NK-92 treated with Interleukin-12 subunit alpha and Interleukin-12 subunit beta, amount 100 ng/mL, for 24 hours (cell line): ENCODE data around the gene ANAPC2.

Experiments used
- DNase-seq: peaks from one replicate; lab custom pipeline; 2025; lab: John Stamatoyannopoulos, UW

Gene ANAPC2

DNA sequence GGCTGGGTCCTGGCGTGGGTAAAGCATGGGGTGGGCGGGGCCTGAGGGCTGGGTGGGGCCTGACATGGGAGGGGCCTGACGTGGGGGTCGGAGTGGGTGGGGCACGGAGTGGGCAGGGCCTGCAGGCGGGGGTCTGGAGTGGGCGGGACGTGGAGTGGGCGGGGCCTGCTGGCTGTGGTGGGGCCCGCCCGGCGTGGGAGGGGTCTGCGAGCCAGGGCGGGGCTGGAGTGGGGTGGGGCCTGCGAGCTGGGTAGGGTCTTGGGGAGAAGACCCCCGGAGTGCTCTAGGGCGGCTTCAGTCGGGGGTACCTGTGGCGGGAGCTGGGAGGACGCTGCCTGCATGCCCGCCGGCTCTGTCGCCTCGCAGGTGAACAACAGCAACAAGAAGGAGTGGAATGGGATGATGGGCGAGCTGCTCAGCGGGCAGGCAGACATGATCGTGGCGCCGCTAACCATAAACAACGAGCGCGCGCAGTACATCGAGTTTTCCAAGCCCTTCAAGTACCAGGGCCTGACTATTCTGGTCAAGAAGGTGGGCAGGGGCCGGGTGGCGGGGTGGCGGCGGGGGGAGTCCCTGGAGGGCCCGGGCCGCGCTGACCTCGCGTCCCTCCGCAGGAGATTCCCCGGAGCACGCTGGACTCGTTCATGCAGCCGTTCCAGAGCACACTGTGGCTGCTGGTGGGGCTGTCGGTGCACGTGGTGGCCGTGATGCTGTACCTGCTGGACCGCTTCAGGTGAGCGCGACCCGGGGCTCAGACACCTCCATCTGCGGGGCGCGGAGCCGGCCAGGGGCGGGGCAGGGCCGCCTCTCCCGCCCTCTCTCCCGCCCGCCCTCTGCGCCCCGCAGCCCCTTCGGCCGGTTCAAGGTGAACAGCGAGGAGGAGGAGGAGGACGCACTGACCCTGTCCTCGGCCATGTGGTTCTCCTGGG lies 26.5 kb downstream of the ANAPC2 start:
- no peak for DNase-seq

DNA sequence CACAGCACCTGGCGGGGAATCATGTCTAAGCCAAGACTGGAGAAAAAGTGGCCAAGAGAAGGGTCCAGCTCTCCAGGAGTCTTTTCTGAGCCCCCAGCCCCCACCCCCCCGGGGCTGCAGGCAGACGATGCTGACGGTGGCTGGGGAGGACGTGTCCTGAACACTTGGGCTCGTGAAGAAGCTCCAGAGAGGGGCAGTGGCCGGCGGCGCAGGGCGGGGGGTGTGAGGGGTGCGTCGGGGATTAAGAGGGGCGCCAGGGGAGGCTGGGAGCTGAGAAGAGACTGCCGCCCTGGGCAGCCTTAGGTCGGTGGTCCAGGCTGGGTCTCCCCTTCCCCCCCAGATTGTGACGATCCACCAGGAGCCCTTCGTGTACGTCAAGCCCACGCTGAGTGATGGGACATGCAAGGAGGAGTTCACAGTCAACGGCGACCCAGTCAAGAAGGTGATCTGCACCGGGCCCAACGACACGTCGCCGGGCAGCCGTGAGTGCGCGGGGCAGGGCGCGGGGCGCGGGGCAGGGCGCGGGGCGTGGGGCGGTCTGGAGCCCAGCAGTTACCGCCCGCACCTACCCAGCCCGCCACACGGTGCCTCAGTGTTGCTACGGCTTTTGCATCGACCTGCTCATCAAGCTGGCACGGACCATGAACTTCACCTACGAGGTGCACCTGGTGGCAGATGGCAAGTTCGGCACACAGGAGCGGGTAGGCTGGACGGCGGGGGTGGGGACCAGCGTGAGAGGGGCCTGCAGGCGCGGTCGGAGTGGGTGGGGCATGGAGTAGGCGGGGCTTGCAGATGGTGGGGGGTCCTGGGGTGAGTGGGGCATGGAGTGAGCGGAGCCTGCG lies 27.4 kb downstream of the ANAPC2 start:
- no peak for DNase-seq

GRCh38 chr9:137160054-137160425 lies 28.3 kb downstream of the ANAPC2 start:
- no peak for DNase-seq

DNA sequence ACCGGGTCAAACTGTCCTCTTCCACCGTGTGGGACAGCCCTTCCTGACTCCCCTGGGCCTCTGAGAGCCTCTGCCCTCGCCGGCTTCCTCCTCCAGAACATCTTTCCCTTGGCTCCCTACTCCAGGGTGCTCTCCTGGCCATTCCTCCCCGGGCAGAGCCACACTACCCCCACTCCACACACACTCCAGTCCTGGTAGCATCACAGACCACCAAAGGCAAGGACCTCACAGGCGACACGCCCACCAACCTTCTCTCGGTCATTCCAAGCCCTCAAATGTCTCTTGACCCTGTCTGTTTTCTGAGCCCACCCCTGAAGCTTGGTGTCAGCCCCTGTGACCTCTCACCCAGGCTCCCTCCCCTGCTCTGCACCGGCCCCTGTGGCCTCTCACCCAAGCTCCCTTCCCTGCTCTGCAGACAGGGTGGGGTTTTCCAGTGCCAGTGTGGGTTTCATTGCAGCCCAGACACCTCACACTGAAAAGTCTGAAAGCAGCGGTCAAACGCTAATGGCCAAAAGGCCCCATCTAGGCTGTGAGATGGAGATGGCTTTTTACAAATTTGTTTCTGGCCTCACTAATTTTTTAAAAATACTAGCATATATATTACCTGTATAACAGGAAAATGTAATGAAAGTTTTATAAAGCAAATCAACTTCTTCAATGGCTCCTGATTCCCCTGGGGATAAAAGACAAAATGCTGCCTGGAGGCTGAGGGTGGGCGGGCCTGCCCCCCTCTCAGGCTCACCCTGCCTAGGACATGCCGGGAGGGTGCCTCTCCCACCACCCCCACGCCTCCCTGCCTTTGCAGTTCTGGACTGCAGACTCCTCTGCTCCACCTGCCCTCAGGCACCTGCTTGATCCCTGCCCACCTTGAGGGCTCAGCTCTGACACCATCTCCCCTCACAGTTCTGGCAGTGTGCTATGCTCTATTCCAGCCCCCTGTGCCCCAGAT lies 29.0 kb downstream of the ANAPC2 start:
- DNase-seq: no peak

GRCh38 chr9:137158625-137159024 lies 29.7 kb downstream of the ANAPC2 start:
- no peak for DNase-seq

DNA sequence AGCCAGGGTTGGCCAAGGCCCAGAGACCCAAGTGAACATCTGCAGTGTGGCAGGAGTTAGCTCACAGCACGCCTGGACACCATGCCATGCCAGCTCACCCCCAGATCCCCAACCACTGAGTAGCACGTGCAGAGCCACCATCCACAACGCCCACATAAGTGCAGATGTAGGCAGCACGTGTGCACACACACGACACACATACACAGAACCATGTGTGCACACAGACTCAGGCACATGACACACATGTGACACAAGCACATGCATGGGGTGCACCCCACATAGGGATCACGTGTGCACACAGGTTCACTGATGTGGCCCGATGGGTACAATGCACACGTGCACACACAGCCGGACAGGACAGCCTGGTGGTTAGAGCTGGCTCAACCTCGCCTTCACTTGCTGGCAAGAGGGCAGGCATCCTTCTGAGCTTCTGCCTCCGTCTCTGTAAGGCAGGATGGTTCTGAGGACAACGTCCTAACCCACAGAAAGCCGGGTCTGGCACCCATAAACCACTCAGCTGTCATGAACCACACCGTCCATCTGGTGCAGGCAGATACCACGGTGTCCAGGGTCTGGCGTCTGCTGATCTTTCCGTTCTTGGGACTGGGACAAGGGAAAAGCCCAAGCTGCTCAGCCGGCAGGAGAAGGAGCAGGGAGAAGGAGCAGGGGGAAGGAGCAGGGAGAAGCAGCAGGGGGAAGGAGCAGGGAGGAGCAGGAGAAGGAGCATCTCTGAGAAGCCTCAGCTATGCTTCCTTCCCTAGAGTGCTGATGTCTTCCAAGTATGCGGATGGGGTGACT lies 30.5 kb downstream of the ANAPC2 start:
- no peak for DNase-seq

- no peak for DNase-seq
Measured at GRCh38 chr9:137156567-137157375, 31.6 kb downstream of the ANAPC2 start.

DNA sequence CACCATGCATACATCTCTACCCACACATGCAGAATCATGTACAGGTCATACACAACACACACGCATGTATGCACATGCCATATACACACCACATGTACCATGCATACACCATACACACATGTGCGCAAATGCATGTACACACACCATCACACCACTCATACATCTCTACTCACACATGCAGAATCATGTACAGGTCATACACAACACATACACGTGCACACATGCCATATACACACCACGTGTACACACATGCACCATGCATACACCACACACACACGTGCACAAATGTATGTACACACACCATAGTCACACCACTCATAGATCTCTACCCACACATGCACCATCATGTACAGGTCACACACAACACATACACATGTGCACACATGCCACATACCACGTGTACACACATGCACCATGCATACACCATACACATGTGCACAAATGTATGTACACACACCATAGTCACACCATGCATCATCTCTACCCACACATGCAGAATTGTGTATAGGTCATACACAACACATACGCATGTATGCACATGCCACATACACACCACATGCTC lies 35.4 kb downstream of the ANAPC2 start:
- no peak for DNase-seq

- DNase-seq: no peak
Measured at GRCh38 chr9:137150617-137151457, 37.5 kb downstream of the ANAPC2 start.

DNA sequence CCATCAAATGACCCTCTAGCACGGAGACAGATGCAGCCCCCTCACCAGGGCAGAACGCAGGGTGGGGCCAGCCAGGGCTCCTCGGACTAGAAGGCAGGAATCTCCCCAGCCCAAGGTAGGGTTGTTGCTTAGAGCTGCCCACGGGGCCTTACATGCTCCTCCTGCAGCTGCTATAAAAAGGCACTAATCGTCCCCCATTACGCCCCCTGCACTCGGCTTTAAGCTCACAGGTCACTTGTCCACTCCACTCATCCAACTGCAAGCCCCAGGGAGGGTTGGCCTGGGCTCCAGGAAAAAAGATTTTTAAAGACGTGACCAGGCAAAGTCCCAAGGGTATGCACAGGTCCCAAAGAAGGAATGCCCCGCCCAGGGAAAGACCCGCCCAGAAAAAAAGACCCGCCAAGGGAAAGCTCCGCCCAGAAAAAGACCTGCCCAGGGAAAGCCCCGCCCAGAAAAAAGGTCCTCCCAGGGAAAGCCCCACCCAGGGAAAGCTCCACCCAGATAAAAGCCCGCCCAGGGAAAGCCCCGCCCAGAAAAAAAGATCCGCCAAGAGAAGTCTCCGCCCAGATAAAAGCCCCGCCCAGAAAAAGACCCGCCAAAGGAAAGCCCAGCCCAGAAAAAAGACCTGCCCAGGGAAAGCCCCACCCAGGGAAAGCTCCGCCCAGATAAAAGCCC lies 38.3 kb downstream of the ANAPC2 start:
- no peak for DNase-seq

DNA sequence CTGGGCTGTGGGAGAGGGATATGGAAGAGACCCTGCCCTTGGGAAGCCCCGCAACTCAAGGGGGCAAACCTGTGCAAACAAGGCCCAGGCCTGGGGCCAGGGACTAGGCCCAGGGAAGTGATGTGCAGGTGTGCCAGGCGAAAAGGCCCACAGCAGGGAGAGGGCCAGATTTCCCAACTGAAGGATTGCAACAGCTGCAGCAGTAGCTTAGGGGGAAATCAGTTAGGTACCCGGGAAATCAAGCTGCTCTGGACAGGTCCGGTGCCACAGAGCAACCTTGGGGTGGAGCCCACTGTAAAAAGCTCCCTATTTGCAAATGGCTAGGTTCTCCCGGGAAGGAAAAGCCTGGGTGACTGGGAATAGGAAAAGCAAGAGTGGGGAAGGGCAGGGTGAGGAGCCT lies 39.0 kb downstream of the ANAPC2 start:
- no peak for DNase-seq

DNA sequence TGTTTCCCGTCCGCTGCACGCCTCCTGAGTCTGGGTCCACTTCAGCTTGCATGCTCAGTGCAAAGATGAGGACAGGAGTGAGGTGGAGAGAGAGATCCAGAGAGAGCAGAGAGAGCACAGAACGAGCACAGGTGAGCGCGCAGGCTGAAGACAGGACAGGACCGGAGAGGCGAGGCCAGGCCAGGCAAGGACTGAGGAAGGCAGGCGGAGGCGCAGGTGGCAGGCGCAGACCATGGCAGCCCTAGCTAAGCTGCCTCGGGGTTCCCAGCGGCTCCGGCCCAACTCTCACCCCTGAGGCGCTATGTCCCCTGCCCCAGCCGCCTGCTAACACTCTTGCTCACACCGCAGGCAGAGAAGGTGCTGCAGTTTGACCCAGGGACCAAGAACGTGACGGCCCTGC lies 39.7 kb downstream of the ANAPC2 start:
- DNase-seq: no peak

DNA sequence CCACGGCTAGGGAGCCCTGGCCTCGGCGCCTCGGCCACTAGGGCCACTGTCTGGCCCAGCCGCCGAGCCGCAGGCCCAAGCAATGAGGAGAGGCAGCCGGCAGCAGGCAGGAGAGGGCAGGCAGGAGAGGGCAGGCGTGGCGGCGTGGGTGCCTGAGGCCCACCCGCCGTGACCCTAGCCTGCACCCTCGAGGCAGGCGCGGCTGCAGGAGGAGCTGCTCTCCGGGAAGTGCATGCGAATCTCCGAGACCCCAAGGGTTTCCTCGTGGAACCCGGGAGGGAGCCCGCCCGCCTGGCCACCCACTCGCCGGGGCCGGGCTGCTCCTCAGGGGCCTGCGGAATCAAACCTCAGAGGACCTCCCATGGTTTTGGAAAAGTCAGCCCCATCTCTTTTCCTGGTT lies 40.1 kb downstream of the ANAPC2 start:
- DNase-seq: no peak

DNA sequence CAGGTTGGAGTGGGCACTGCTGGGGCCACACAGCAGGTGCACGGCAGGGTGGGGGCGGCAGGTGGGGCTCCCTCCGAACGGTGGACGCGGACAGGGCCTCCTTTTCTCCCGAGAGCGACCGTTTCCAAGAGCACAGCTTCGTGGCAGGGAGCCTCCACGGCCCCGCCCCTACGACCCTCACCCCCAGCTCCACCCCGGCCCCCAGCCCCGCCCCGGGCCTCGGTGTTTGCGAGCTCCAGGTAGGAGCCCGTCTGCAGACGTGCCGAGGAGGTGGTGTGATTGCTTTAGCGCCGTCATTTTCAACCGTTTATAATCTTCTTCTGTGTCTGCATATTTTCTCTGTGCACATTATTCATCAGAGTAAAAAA lies 40.6 kb downstream of the ANAPC2 start:
- no peak for DNase-seq

DNA sequence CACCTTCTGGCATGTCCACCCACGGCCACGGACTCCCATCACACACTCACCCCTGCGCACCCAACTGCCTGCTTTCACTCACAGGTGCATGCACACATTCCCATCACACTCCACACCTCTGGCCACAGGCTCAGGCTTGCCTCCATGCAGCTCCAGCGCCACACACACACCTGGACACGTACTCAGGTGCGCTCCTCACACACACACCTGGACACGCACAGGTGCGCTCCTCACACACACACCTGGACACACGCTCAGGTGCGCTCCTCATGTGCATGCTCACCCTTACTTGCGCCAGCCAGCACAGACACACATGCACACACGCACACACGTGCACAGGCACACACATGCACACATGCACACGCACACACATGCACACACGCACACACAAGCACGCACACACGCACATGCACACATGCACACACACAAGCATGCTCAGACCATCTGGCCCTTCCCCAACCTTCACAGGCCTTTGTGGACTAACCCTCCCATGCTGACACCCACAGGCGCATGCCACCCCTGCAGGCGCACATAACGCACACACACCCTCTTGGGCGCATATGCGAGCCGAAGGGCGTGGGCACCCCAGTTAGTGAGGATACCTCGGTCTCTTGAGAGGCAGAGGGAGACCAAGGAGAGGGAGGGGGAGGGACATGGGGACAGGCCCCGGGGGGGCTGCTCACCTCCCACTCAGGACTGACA lies 41.1 kb downstream of the ANAPC2 start:
- no peak for DNase-seq

- no peak for DNase-seq
Measured at GRCh38 chr9:137146527-137146918, 41.8 kb downstream of the ANAPC2 start.

DNA sequence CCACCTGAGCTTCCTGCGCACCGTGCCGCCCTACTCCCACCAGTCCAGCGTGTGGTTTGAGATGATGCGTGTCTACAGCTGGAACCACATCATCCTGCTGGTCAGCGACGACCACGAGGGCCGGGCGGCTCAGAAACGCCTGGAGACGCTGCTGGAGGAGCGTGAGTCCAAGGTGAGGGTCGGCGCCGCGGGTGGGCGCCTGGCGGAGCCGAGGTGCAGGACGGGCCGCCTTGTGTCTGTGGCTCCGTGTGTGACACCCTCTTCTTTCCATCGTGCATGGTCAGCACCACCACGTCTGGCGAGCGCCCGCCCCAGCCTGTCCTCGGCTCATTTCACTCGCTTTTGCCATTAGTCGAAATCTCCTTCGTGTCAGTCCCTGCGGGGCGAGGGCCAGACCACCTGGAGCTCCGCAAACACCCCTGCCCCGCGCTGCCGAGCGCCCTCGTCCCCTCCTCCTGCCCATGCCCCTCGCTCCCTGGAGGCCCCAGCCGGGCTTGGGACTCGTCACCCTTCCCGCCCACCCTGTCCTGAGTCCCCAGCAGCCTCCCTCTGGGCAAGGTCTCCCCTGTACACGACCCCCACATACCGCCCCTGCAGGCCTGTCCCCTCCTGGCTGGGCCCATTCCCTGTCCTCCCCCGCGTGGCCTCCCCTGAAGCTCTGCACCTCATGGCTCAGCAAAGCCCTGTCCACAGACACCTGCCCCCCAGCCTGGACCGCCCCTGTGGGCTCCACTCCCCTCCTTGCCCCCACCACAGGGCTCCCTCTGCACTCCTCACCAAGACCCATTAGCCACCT lies 42.4 kb downstream of the ANAPC2 start:
- no peak for DNase-seq
